ENCODE results near the gene CAPN11. TPM values are rescaled to one million over a fixed set of nuclear protein-coding genes. Genes with fewer than 3 reads are reported as not detected.

CAPN11 gene
- total RNA-seq, 1 experiment from 2014 or later: 0.28 TPM

DNA sequence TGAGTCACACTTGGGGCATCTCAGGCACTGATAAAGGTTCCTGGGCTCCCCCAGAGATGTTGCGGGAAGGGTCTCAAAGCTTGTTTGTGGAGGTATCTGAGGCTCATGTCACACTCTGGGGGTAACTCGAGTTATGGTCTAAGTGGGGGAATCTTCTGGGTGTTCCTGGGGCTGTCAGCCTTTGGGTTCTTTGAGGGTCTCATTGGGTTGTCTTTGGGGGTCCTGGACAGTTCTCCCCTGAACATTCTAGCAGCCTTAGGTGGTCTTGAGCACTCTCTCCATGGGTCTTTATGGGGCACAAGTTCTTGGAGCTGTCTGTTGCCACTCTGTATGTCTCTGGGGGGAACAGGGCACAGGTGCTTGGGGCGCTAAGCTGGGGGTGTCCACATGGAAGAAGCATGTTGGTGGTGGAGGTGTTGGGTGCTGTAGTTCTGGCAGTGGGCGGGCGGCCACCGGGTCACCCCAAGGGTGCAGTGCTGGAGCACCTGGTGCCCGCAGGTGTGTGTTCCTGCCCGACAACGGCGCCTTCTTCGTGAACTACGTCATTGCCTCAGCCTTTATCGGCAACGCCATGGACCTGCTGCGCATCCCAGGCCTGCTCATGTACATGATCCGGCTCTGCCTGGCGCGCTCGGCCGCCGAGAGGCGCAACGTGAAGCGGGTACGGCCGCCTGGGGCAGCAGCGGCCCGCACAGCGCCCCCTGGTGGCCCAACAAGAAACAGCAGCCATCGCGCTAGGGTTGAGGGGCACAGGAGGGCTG, 7.1 kb upstream of the CAPN11 start:
- no peak overlapping the region for H3K14ac ChIP-seq (ENCODE audit: insufficient read depth, low read length)
- H4K8ac ChIP-seq (replicated peaks; ENCODE audit: insufficient read length, low read depth, low read length): no peak overlapping the region
- no peak overlapping the region for H3K4ac ChIP-seq (ENCODE audit: low read depth, low read length)
- H2AFZ ChIP-seq (ENCODE audit: low read length): no peak overlapping the region
- Mint-ChIP-seq H3K27ac (no peak overlapping the region), H3K4me1 (peaks cover 16 to 21% of the 10 kb centered on the region in 2 experiments), H3K27me3 (ENCODE audit: low read depth) (peaks cover 2% of the 10 kb centered on the region; the same call in 1 of the 2 replicates), H3K4me3 (no peak overlapping the region), H3K36me3 (ENCODE audit: insufficient read depth in 1 of 3, low read depth in 3 of 3) (peaks cover 12 to 46% (median 35%) of the 10 kb centered on the region in 3 experiments), H3K9me3 (no peaks in the 10 kb centered on the region)
- no peak overlapping the region for H4K5ac ChIP-seq (ENCODE audit: insufficient read length, low read depth, low read length)
- H3K9ac ChIP-seq (ENCODE audit: extremely low read depth, insufficient read length, low read length): no peak overlapping the region
- no peak overlapping the region for H4K91ac ChIP-seq (ENCODE audit: insufficient read length, low read depth, low read length)
- peaks cover 4% of the 10 kb centered on the region; the same call in 1 of the 2 replicates for H3K4me1 ChIP-seq (ENCODE audit: insufficient read depth, low read length)
- no peak overlapping the region for H2BK5ac ChIP-seq (ENCODE audit: insufficient read length, low read length)
- no peak overlapping the region for H2BK15ac ChIP-seq (ENCODE audit: low read depth, low read length)
- no peaks in the 10 kb centered on the region for H3K79me1 ChIP-seq (ENCODE audit: insufficient read depth, low read depth, low read length, poor library complexity, severe bottlenecking)
- H3K27me3 ChIP-seq (ENCODE audit: insufficient read depth, low read length): no peaks in the 10 kb centered on the region
- H4K20me1 ChIP-seq (ENCODE audit: control insufficient read depth, insufficient read depth, insufficient read length): peaks cover 4% of the 10 kb centered on the region
- TF ChIP-seq, protein P1, sequence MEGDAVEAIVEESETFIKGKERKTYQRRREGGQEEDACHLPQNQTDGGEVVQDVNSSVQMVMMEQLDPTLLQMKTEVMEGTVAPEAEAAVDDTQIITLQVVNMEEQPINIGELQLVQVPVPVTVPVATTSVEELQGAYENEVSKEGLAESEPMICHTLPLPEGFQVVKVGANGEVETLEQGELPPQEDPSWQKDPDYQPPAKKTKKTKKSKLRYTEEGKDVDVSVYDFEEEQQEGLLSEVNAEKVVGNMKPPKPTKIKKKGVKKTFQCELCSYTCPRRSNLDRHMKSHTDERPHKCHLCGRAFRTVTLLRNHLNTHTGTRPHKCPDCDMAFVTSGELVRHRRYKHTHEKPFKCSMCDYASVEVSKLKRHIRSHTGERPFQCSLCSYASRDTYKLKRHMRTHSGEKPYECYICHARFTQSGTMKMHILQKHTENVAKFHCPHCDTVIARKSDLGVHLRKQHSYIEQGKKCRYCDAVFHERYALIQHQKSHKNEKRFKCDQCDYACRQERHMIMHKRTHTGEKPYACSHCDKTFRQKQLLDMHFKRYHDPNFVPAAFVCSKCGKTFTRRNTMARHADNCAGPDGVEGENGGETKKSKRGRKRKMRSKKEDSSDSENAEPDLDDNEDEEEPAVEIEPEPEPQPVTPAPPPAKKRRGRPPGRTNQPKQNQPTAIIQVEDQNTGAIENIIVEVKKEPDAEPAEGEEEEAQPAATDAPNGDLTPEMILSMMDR (conservative IDR thresholded peaks at IDR 0.05): peak; percentile 100
- H3K56ac ChIP-seq (ENCODE audit: insufficient read length, low read depth, low read length): no peak overlapping the region
- no peaks in the 10 kb centered on the region for H3K9me3 ChIP-seq (ENCODE audit: control insufficient read depth, low read depth, low read length)
- no peaks in the 10 kb centered on the region for H3K23me2 ChIP-seq (ENCODE audit: insufficient read length, low read depth, low read length, poor library complexity, severe bottlenecking)
- peak; percentile 85 for DNase-seq
- H3K18ac ChIP-seq (ENCODE audit: insufficient read length, low read depth, low read length): no peak overlapping the region
- H2BK20ac ChIP-seq (ENCODE audit: low read depth, low read length, poor library complexity, severe bottlenecking): no peak overlapping the region
- no peak overlapping the region for H2AK5ac ChIP-seq (ENCODE audit: insufficient read length, low read length)
- H2BK120ac ChIP-seq (ENCODE audit: low read depth, low read length, poor library complexity, severe bottlenecking): no peak overlapping the region
- H3K27ac ChIP-seq (ENCODE audit: insufficient read length, low read depth, low read length): no peak overlapping the region
- WGBS (ENCODE audit: extremely low coverage, insufficient read length, low lambda C conversion rate): no CpG with 5 or more reads among the region's 31 CpGs
- no peak overlapping the region for H3K4me2 ChIP-seq (ENCODE audit: insufficient read depth, insufficient read length, low read length)
- H2BK12ac ChIP-seq (ENCODE audit: insufficient read length, low read depth, low read length): no peak overlapping the region
- H3T11ph ChIP-seq (ENCODE audit: low read length): no peak overlapping the region
- no peak overlapping the region for H3K23ac ChIP-seq (ENCODE audit: insufficient read length, low read depth, low read length)
- H3K79me2 ChIP-seq (ENCODE audit: insufficient read depth, low read length): no peaks in the 10 kb centered on the region

All from H9 (cell line).